Glomerular endothelial cell (primary cell): ENCODE results near the gene ABAT. TPM values are rescaled to one million over a fixed set of nuclear protein-coding genes. Genes with fewer than 3 reads are reported as not detected.

ENCODE experiments used
- DNase-seq: peaks from one replicate; pipeline ENCODE4 v3.0.0-alpha.2; 2011; ENCODE audit warnings: low read depth, low spot score; ENCODE audit errors: extremely low read depth
- total RNA-seq: library from RNA; depleted of rRNA; stranded (reverse); fragments of >200 nt; gene quantifications from 2 replicates; pipeline ENCODE4 v1.2.3, GENCODE V29; 2015

The ABAT gene
- total RNA-seq, 1 donor from 2014 or later = 4.4 TPM

DNA sequence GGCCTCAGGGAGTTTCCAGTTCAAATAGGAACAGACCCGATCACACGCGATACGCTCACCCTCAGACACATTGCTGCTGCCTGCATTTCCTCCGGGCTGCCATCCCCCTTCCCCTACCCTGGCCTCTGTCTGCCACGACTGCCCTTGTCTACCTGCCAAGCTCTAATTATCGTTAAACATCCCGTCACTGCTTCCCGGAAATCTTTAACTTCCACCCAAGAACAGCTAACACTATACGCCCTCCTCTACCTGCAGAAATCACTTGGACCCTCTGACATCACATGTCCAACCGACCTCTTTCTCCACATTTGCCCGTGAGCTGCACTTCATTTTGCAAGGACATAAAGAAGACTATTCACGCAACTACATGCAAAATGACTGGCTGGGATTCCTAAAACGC is 40.4 kb downstream of the ABAT start:
- no peak for DNase-seq

DNA sequence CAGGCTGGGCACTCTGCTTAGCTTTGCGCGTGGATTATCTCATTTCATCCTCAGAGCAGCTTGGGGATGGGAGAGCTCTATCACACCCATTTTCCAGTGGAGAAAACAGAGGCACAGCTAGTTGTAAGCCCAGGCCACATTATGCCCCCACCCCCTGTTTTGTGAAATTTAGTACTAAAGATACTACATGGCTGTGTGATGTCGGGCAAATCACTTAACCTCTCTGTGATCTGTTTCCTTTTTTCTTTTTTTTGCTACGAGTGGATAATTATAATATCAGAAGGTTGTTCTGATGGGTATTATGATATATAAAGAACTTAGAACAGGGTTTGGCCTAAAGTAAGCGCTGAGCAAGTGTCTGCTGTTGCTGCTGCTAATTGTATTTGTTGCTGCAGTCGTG is 41.6 kb downstream of the ABAT start:
- DNase-seq = no peak

DNA sequence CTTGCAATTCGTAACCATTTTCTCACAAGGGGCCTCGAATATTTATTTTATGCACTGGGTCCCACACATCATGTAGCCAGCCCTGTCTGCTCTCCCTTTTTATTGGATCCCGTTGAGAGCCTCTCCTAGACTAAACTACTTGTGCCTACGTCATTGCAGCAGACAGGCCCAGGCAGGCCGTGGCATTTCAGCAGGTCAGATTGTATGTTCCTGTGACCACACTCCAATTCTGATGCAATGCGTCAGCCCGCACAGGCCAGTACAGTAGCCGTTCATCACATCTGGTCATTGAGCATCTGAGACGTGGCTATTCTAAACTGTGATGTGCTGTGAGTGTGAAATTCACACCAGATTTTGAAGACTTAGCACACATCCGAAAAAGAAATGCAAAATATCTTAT is 42.2 kb downstream of the ABAT start:
- DNase-seq = no peak

DNA sequence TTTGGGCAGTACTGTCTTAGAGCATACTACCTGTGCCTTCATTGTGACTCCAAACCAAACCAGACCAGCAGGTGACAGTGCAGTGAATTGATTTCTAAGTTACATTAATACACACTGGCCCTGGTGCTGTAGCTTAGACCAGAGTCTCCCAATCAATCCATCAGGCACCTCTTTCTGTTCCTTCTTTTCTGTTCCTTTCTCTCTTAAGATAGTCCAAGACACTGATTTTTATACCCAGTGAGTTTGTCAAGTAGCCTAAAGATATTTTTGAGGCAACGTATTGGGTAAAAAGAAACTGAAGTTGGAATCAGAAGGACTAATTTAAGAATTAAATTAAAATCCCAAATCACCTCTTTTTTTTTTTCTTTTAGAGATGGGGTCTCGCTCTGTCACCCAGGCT is 43.1 kb downstream of the ABAT start:
- no peak for DNase-seq

DNA sequence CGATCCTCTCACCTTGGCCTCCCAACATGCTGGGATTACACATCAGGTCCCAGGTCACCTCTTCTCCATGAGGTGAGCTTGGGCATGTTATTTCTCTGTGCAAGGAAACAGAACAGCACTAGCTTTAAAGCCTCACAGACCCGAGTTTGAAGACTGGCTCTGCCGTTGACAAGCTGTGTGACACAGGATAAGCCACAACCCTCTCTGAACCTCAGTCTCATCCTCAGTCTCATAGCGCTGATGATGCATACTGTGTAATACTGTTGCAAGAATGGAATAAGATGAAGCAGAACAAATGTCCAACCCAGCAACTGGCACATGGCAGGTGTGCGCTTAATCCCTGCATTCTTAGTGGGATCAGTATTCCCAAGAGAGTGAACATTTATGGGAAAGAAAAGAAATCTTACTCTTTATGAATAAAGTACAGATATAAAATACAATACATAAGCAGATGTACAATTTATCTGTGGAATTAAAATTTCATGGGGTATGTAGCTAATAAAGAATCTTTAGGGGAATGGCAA is 43.5 kb downstream of the ABAT start:
- no peak for DNase-seq

DNA sequence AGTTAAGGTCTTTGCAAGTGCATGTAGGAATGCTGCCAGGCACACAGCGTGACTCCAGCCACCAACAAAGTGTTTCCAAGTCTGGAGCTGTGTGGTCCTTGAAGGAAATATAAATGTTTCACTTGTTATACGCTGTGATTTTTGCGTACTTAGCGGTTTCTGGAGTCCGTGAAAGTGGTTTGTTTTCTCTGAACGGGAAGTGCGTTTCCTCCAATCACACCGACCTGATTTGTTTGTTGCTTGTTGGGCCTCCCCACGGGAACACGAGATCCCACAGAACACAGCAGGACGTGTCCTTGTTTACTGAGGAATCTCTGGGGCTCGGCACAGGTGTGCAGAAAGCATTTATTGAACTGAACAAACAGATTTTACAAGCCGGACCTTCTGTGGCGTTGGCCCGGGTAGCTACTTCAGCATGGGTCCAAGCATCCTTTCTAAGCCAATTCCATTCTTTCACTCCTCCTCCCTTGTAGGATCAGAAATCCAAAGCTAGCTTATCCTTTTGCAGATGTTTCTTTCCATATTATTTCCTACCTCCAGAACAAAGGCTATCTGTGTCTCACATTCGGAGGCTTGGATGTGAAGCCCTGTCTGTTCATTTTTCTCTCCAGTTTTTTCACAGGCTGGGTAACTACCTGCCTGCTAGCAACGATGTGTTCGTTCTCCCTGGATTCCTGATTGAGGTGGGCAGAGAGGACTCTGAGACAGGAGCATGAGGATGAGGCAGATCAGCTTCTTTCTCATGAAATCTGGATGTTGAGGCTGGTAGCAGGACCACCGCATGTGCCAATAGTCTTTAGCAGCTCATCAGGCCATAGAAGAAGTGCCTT is 44.6 kb downstream of the ABAT start:
- no peak for DNase-seq

DNA sequence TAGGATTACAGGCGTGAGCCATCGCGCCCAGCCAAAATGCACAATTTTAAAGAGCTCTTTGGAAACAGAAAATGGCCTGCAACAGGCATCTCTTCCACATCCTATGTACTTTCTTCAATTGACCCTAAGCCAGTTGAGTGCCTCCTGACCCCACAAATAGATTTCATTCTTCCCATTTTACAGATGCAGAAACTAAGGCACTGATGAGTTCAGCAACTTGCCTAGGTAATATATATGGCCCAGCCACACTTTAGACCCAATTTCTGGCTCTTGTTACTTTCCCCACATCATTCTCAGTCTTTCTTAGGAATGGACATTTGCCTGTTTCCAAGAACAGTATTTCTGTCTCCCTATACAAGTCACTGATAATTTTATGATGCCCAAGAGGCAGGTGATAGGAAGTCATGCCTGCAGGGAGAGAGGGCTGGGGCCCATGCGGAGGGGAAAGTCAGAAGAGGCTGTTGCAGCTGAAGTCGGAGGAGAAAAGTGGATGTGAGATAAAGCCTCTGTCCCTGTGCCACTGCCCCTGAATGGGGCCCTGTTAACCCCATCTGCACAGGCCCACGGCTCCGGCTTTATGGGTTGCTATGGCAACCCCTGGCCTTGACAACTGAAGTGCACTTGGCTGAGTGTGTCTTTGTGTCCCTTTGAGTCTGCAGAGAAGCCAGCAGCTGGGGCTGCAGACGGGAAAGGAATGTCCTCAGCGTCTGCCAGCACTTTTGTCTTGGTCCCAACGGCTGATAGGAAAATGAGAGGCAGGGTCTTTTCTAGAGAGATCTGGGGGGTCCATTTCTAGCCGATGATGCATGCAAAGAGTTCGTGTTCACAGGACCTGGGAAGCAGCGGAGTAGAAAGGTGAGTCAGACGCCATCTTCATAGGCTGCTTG is 45.9 kb downstream of the ABAT start:
- no peak for DNase-seq

GRCh38 chr16:8720967-8721308 is 46.5 kb downstream of the ABAT start:
- no peak for DNase-seq

DNA sequence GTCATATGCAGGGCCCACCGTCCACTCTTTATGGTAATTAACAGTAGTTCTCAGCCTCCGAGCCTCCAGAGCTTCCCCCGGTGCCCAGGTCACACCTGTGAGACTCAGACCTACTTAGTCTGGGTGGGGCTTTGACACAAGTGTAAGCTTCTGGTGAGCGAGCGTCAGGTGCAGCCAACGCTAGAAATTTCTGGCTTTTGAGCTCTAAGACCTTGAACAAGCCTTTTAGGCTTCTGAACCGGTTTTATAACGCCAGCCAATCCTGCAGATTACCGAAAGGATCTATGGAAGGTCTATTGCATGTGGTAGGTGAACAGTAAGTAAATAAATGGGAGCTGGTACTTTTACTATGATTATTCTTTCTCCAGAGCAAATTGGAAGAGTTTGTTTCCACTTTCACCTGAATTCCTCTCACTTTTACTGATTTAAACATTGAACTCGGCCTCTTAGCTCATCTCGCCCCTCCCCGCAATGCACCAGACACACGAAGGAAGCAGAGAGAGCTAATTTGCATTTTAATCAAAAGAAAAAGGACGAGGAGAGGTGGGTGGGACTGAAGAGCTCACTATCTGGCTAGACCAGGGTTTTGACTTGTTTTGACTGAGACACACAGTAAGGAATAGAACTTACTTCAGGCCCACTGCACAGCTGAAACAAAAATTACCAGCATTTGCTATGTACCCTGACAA is 47.1 kb downstream of the ABAT start:
- no peak for DNase-seq

DNA sequence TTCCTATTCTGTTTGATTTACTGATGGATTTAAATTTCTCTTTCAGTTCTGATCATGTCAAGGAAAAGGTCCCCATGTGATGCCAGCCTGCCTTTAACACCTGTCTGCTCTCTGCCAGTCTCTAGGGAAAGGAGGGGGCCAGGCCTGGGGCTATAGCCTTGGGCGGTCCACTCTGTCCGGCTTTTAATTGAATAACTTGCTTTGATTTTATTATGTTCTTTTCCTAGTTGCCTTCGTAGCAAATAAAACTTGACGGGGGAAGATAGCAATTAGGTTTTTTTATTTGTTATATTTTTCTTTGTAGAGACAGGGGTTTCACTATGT is 47.6 kb downstream of the ABAT start:
- no peak for DNase-seq

- DNase-seq = no peak
Measured at GRCh38 chr16:8725513-8726178, 51.2 kb downstream of the ABAT start.

DNA sequence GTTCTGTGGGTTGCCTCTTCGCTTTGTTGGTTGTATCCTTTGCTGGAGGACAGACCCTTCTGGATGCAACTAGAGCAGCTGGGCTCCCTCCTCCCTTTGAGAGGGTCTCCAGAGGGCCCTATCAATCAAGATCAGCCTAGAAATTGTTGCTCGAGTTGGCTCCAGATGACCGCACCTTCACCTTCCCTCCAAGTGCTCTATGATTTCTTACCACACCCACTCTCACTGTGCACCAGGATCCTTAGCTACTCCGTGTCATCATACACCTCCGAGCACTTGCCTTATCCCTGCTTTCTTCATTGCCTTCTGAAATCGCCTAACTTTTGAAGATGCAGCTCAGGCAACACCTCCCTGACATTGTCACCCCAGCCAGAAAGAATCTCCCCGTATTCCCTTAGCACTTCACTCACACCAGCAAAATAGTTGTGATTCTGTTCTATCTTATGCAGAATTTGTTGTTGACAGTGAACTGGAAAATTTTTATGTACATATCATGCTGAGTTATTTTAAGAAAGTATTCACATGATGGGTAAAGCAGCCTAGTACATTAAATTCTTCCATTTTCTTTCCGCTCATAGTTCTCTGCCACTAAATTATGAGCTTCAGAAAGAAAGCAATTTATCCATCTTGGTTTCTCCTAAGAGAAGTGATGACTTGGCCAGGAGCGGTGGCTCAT is 52.9 kb downstream of the ABAT start:
- DNase-seq = no peak

GRCh38 chr16:8727857-8728618 is 53.6 kb downstream of the ABAT start:
- DNase-seq = no peak

DNA sequence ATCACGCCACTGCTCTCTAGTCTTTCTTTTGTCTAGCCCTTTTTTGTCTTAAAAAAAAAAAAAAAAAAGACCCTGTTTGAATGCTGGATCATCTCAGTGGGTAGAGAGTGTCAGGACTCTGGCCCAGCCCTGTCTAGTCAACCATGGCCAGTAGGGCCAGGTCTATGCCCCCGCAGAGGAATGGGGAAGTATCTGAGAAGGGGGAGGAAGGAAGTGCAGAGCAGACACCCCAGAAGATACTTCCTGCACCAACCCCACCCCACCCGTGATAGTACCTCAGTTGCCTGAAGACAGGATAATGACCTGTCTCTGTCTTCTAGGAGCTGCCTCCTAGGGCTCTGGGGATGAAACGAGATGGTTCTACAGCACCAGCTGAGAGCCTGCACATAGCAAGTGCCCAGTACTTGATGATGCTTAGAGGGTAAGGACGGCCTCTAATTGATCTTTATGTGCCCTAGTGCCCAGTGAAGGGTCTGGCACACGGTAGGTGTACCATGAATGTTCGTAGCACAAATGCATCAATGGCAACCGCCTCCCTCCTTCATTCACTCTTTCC is 55.4 kb downstream of the ABAT start:
- DNase-seq = no peak

DNA sequence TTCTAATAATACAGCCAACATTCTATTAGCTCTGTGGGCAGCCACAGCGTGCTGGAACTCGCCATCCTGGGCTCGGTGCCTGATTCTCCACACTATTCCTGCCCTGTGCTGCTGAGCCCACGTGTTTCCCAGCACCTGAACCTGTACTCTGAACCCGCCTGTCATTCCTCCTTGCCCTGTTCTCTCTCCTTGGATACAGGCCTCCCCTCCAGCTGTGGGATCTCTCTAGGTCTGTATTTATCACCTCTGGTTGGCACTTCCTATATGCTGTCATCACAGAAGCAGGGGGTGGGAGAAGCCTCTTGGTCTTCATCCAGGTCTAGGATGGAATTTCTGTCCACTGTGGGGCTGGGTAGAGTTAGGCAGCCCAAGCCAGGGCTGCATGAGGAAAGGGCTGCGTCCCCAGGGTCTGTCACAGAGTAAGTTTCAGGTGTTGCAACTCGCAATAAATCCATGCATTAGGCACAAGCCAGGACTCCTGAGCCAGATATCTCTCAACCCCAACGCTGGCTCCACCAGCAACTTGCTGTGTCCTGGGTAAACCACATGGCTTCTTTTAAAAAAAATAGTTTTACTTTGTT is 56.0 kb downstream of the ABAT start:
- DNase-seq = no peak

GRCh38 chr16:8733849-8734540 is 59.6 kb downstream of the ABAT start:
- DNase-seq = no peak

DNA sequence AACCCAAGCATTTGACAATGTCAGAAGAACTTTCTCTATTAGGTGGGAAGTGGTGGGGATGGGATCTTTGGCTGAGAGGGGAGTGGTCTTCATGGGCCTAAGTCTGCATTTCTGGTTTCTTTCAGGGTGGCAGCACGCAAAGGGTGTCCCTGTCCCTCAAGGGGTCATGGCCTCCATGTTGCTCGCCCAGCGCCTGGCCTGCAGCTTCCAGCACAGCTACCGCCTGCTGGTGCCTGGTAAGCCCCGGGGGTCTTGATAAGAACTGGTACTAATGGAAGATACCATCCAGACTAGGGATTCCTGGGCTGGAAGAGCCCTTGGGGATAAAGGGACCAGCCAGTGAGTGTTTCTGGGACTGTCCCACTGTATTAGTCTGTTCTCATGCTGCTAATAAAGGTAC is 61.2 kb downstream of the ABAT start:
- DNase-seq = no peak

- DNase-seq = no peak
Measured at GRCh38 chr16:8736123-8736668, 61.8 kb downstream of the ABAT start.
